Adipocyte (in vitro differentiated cells): Measurements from ENCODE around the gene PHF2.

Source experiments
- DNase-seq: peaks from one replicate; pipeline ENCODE4 v3.0.0-alpha.2; 2015; ENCODE audit warnings: low read depth
- H3K27me3 ChIP-seq: replicated peaks from 2 replicates; pipeline ENCODE4 v1.7.0; 2013; ENCODE audit warnings: mild to moderate bottlenecking, low read length, moderate library complexity; ENCODE audit not compliant: control insufficient read depth, insufficient read depth
- H3K36me3 ChIP-seq: 2 replicates; pipeline ENCODE4 v1.7.0; 2013; ENCODE audit warnings: low read length, mild to moderate bottlenecking, moderate library complexity; ENCODE audit not compliant: control insufficient read depth, insufficient read depth, severe bottlenecking
- H3K4me1 ChIP-seq: 2 replicates; pipeline ENCODE4 v1.7.0; 2013; ENCODE audit warnings: mild to moderate bottlenecking, low read length, moderate library complexity; ENCODE audit not compliant: control insufficient read depth, insufficient read depth
- H3K4me3 ChIP-seq: 2 replicates; pipeline ENCODE4 v1.7.0; 2013; ENCODE audit warnings: mild to moderate bottlenecking, low read length, moderate library complexity
- H3K9ac ChIP-seq: 2 replicates; pipeline ENCODE4 v1.7.0; 2013; ENCODE audit warnings: mild to moderate bottlenecking, low read length, moderate library complexity
- H3K9me3 ChIP-seq: 2 replicates; pipeline ENCODE4 v1.7.0; 2013; ENCODE audit warnings: mild to moderate bottlenecking, low read length, moderate library complexity; ENCODE audit not compliant: control insufficient read depth

PHF2 gene

GRCh38 chr9:93578844-93579243, 2.5 kb downstream of the PHF2 start:
- no peaks in the 10 kb centered on the region for H3K36me3 ChIP-seq
- H3K4me1 ChIP-seq: peaks cover 22% of the 10 kb centered on the region
- H3K9me3 ChIP-seq: no peaks in the 10 kb centered on the region
- no peak overlapping the region for H3K4me3 ChIP-seq
- H3K9ac ChIP-seq: no peak overlapping the region
- DNase-seq: no peak
- H3K27me3 ChIP-seq: no peaks in the 10 kb centered on the region

DNA sequence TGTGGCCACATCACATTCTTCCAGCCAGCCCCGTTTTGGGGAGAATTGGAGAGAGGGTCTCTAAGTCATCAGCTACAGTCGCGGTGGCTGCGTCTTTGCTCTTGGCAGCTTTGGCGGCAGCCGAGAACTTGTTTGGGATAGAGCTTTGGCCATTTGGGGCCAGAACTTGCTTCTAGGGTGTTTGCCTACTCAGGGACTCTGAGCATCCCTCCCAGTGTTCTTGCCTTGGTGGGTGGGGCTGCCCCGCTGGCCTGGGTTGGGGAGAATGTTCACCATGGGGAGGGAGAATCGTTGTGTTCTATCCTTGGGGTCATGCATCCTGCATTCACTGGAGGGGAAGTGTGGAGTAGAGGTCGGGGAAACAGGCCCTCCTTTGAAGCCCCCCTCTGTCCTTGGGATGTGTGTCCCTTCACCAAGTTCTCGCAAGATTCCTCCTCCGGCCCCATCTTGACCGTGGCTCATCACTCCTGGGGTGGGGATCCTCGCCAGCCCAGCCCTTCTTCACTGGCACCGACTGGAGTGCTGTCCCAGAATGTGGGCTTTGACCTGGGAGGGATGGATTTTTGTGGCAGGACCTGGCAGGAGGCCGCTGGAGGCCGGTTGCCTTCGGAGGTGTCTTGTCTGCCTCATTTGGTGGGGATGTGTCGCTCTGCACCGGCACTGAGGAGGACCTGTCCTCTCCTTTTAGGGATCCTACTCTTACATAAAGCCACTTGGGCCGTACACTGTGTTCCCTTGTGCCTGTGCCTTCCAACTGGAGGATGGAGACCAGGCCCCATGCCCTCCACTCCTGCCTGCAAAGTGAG, 3.5 kb downstream of the PHF2 start:
- H3K4me1 ChIP-seq: peaks cover 21% of the 10 kb centered on the region
- peaks cover 10% of the 10 kb centered on the region for H3K9me3 ChIP-seq
- no peaks in the 10 kb centered on the region for H3K36me3 ChIP-seq
- no peak overlapping the region for H3K4me3 ChIP-seq
- no peaks in the 10 kb centered on the region for H3K27me3 ChIP-seq
- no peak overlapping the region for H3K9ac ChIP-seq
- DNase-seq: no peak

DNA sequence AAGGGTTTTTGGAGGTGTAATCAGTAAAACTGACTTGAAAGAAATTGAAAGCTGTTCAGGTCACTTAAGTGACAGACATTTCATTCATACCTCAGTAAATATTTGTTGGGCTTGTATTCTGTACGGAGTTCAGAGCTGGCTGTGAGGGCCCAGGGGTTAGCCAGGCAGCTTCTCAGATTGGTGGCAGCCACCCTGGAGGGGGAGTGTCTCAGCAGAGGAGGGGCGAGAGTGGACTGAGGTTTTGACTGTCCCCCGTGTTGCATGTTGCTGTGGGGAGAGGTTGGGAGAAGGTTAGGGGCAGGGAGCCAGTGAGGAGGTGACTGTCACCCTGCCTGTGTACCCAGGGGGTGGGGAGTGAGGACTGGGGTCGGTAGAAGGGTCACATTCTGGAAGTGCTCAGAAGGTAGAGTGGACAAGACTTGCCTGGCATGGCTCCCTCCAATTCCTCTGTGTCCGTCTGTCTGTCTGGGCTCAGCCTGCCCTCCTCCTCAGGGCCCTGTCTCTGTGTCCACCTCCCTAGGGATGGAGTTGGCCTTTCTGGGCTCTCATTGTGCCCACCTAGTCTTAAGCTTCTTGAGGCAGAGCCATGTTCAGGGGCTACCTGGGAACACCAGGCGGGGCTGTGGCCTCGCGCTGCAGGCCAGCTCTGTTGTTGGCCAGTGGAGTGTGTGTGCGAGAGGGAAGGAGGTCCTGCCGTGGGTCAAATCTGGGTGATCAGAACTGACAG, 4.4 kb downstream of the PHF2 start:
- peaks cover 10% of the 10 kb centered on the region for H3K9me3 ChIP-seq
- H3K4me3 ChIP-seq: no peak overlapping the region
- no peaks in the 10 kb centered on the region for H3K27me3 ChIP-seq
- no peaks in the 10 kb centered on the region for H3K36me3 ChIP-seq
- no peak overlapping the region for H3K9ac ChIP-seq
- DNase-seq: no peak
- peaks cover 16% of the 10 kb centered on the region for H3K4me1 ChIP-seq

DNA sequence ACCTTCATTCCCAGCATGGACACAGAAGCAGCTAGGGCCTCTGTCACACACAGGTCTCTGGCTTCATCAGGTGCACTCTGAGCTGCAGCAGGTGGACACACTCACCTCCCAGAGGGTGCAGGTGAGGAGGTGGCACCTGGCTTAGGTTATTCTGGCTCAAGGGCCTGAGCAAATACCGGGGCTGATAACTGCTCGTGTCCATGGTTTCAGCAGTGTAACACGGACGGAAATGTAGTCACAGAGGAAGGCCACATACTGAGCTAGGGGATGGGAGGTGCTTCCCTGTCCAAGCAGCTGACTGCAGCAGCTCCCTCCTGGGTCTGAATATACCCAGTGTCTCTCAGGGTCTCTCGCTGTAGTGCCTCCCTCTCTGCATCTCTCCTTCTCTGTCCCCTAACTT, 5.7 kb downstream of the PHF2 start:
- Histone ChIP-seq H3K9me3 (peaks cover 10% of the 10 kb centered on the region), H3K4me1 (peaks cover 16% of the 10 kb centered on the region), H3K9ac (no peak overlapping the region), H3K36me3 (no peaks in the 10 kb centered on the region), H3K4me3 (no peak overlapping the region), H3K27me3 (no peaks in the 10 kb centered on the region)
- no peak for DNase-seq

- Histone ChIP-seq H3K27me3 (no peaks in the 10 kb centered on the region), H3K4me3 (no peak overlapping the region), H3K4me1 (peaks cover 14% of the 10 kb centered on the region), H3K36me3 (no peaks in the 10 kb centered on the region), H3K9me3 (peaks cover 10% of the 10 kb centered on the region), H3K9ac (no peak overlapping the region)
- no peak for DNase-seq
Observed at GRCh38 chr9:93582550-93582949, 6.2 kb downstream of the PHF2 start.

DNA sequence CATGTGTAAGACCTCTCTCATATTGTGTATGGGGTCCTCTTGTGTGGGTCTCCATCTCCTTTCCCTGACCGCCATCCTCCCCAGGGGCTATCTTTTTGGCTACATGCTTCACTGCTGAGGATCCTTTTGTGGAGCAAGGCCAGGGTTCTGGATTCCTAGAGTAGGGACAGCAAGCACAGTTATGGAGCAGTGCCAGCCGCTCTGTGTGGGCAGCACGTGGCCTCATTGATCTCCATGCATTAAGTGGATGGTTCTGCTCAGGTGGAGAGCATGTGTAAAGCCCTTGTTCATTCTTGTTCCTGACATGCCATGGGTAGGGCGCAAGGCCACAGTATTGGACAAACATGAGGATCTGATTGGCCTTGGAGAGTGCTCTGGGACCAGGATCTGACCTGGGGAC, 8.9 kb downstream of the PHF2 start:
- DNase-seq: no peak
- Histone ChIP-seq H3K9ac (no peak overlapping the region), H3K27me3 (no peaks in the 10 kb centered on the region), H3K4me3 (no peak overlapping the region), H3K36me3 (no peaks in the 10 kb centered on the region), H3K4me1 (peaks cover 20% of the 10 kb centered on the region), H3K9me3 (peaks cover 10% of the 10 kb centered on the region)

DNA sequence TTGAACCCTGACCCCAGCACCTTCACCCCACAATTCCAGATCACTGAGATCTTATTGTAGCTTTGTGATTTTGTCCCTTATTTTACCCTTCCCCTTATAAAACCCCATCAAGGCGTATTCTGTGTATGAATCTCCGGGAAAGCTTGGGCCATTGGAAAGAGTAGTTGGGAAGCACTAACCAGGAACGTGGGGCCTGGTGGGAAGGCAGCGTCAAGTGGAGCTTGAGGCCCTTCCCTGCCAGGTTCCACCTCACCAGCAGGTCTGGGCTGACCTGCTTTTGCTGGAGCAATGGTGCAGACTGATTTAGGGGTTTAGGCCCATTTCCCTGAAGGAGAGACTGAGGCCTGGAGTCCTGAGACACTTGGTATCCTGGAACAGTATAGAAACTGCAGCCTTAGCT, 9.3 kb downstream of the PHF2 start:
- Histone ChIP-seq H3K36me3 (no peaks in the 10 kb centered on the region), H3K9me3 (peaks cover 10% of the 10 kb centered on the region), H3K4me3 (no peak overlapping the region), H3K4me1 (peaks cover 18% of the 10 kb centered on the region), H3K27me3 (no peaks in the 10 kb centered on the region), H3K9ac (no peak overlapping the region)
- no peak for DNase-seq

- DNase-seq: no peak
- peaks cover 13% of the 10 kb centered on the region for H3K4me1 ChIP-seq
Observed at GRCh38 chr9:93586290-93587057, 10.1 kb downstream of the PHF2 start.

DNA sequence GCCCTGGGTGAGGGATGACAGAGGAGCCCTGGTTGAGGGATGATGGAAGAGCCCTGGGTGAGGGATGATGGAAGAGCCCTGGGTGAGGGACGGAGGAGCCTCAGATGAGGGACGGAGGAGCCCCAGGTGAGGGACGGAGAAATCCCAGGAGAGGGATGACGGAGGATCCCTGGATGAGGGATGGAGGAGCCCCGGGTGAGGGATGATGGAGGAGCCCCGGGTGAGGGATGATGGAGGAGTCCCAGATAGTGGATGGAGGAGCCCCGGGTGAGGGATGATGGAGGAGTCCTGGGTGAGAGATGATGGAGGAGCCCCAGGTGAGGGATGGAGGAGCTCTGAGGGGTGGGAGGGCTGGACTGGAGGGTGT, 10.9 kb downstream of the PHF2 start:
- DNase-seq: no peak
- Histone ChIP-seq H3K4me1 (peaks cover 13% of the 10 kb centered on the region), H3K9ac (no peak overlapping the region), H3K36me3 (no peaks in the 10 kb centered on the region), H3K4me3 (no peak overlapping the region), H3K9me3 (peaks cover 10% of the 10 kb centered on the region), H3K27me3 (no peaks in the 10 kb centered on the region)

More at GRCh38 chr9:93586290-93587057, 10.1 kb downstream of the PHF2 start:
- no peak overlapping the region for H3K4me3 ChIP-seq
- H3K27me3 ChIP-seq: no peaks in the 10 kb centered on the region
- H3K9ac ChIP-seq: no peak overlapping the region
- no peaks in the 10 kb centered on the region for H3K36me3 ChIP-seq
- H3K9me3 ChIP-seq: peaks cover 10% of the 10 kb centered on the region

DNA sequence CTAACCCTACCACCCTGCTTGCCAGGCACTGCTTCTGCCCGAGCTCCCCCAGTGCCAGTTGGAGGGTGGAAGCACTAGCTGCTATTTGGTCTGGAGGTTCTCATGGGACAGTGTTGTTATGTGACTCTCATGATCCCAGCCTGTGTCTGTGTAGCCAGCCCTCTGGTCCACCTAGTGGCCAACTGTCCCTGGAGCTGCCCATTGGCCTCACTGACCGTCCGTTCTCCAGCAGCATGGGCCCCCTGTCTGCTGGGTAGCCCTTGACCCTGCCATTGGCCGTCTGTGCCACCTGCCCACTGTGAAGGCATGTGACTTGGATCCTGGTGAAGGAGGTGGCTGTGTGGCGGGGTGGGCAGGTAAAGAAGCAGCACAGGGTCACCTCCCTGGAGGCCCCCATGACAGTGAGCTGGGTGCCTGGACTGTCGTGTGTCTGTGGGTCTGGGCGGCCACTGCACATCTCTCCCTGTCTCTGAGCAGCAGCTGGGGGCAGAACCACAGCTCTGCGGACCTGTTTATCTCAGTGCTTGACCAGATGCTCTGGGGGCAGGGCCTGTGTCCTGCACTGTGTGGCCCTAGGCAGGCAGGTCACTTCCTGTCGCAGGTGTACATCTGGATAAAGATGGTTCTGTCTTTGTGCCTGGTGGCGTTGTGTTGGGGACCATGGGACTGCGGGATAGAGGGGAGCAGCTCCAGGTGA, 11.4 kb downstream of the PHF2 start:
- Histone ChIP-seq H3K4me1 (peaks cover 13% of the 10 kb centered on the region), H3K36me3 (no peaks in the 10 kb centered on the region), H3K27me3 (no peaks in the 10 kb centered on the region), H3K4me3 (no peak overlapping the region), H3K9me3 (peaks cover 10% of the 10 kb centered on the region), H3K9ac (no peak overlapping the region)
- no peak for DNase-seq
